8988T (cell line): ENCODE results near the gene RBP3.
"Not testable (repeated sequence)": the region's sequence is repeated elsewhere in the genome, so short reads cannot be mapped to it uniquely, and the experiment has no call there.

Experiments used
- DNase-seq: peaks from one replicate; pipeline ENCODE4 v3.0.0; 2011

RBP3 gene

GRCh38 chr10:47376522-47377220, 28.5 kb downstream of the RBP3 start:
- DNase-seq, result no peak

GRCh38 chr10:47378183-47378510, 30.0 kb downstream of the RBP3 start:
- no peak for DNase-seq

- DNase-seq, result no peak
Observed at GRCh38 chr10:47378606-47379444, 30.7 kb downstream of the RBP3 start.

GRCh38 chr10:47379445-47379785, 31.3 kb downstream of the RBP3 start:
- no peak for DNase-seq

- no peak for DNase-seq
Observed at GRCh38 chr10:47379901-47380300, 31.7 kb downstream of the RBP3 start.

- DNase-seq, result no peak
Observed at GRCh38 chr10:47380341-47381102, 32.4 kb downstream of the RBP3 start.

- no peak for DNase-seq
Observed at GRCh38 chr10:47381103-47381395, 32.9 kb downstream of the RBP3 start.

- DNase-seq, result no peak
Observed at GRCh38 chr10:47381427-47382379, 33.5 kb downstream of the RBP3 start.

- DNase-seq, result no peak
Observed at GRCh38 chr10:47383261-47384147, 35.3 kb downstream of the RBP3 start.

- peak; percentile 90 for DNase-seq
Observed at GRCh38 chr10:47384148-47384921, 36.2 kb downstream of the RBP3 start, which contains the start of gene ZNF488. Gene ZNF488, minus strand, starts transcription at chr10:47384293. Its CDS starts 15,464 bp downstream, at chr10:47368829.

GRCh38 chr10:47386104-47386503, 37.9 kb downstream of the RBP3 start:
- DNase-seq, result not testable (repeated sequence)

GRCh38 chr10:47388879-47389278, 40.7 kb downstream of the RBP3 start:
- DNase-seq, result no peak

GRCh38 chr10:47389619-47390018, 41.5 kb downstream of the RBP3 start:
- DNase-seq, result no peak

GRCh38 chr10:47396311-47396717, 48.2 kb downstream of the RBP3 start:
- no peak for DNase-seq

- DNase-seq, result no peak
Observed at GRCh38 chr10:47397256-47397655, 49.1 kb downstream of the RBP3 start.

- DNase-seq, result no peak
Observed at GRCh38 chr10:47400251-47400650, 52.1 kb downstream of the RBP3 start.

GRCh38 chr10:47400786-47401185, 52.6 kb downstream of the RBP3 start:
- no peak for DNase-seq

- no peak for DNase-seq
Observed at GRCh38 chr10:47401210-47401609, 53.0 kb downstream of the RBP3 start.

GRCh38 chr10:47401874-47402640, 53.9 kb downstream of the RBP3 start:
- no peak for DNase-seq
